Neutrophil (primary cell): Measurements from ENCODE around the gene NUDCD3.

Source experiments
- H3K27ac ChIP-seq: fragments of 200-600 bp; sonication (generic); 2 replicates; pipeline ENCODE4 v1.5.1; 2016; ENCODE audit warnings: mild to moderate bottlenecking, moderate library complexity
- H3K27me3 ChIP-seq: fragments of 200-600 bp; sonication (generic); 2 replicates; pipeline ENCODE4 v1.6.0; 2016; ENCODE audit warnings: mild to moderate bottlenecking
- H3K36me3 ChIP-seq: fragments of 200-600 bp; sonication (generic); 2 replicates; pipeline ENCODE4 v1.5.1; 2017
- H3K4me1 ChIP-seq, 2 experiments: fragments of 200-600 bp in 1 of 2; sonication (generic) in 1 of 2; 1 replicate in 1 of 2; 2 replicates in 1 of 2; pipeline versions ENCODE4 v1.5.1 to v1.6.1; 2013 to 2016; ENCODE audit warnings: low read depth in 1 of 2, low read length in 1 of 2, mild to moderate bottlenecking in 1 of 2, moderate library complexity in 1 of 2; ENCODE audit not compliant: control insufficient read depth in 1 of 2, insufficient read depth in 1 of 2
- H3K4me3 ChIP-seq, 2 experiments: fragments of 200-600 bp in 1 of 2; sonication (generic) in 1 of 2; 1 replicate in 1 of 2; 2 replicates in 1 of 2; pipeline ENCODE4 v1.5.1; 2013 to 2016; ENCODE audit warnings: low read depth in 1 of 2, low read length in 1 of 2, mild to moderate bottlenecking in 1 of 2, moderate library complexity in 1 of 2
- H3K9me3 ChIP-seq: fragments of 200-600 bp; sonication (generic); 2 replicates; pipeline ENCODE4 v1.5.1; 2016
- TF ChIP-seq, protein P1 (sequence below): fragments of 200-600 bp; sonication (generic); IDR thresholded peaks from 2 replicates; pipeline ENCODE4 v1.5.1; 2016; ENCODE audit warnings: antibody characterized with exemption

Gene NUDCD3

DNA sequence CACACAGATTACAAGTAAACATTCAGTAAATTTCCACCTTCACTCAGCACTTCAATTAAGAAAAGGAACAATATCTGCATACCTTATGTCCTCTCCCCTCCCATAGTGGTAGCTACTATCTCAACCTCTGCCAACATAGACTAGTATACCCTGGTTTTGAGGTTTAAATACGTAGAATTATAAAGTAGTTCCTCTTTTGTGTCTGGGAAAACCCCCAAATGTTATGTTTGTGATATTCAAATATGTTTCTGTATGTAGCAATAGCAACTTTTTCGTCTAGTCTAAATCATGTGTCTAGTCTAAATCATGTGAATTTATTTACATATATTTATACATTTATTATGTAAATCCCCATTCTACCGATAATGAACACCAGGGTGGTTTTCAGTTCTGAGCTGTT lies 151.9 kb downstream of the NUDCD3 start:
- H3K9me3 ChIP-seq: no peaks in the 10 kb centered on the region
- no peaks in the 10 kb centered on the region for H3K36me3 ChIP-seq
- H3K27ac ChIP-seq: no peak overlapping the region
- TF ChIP-seq, protein P1, sequence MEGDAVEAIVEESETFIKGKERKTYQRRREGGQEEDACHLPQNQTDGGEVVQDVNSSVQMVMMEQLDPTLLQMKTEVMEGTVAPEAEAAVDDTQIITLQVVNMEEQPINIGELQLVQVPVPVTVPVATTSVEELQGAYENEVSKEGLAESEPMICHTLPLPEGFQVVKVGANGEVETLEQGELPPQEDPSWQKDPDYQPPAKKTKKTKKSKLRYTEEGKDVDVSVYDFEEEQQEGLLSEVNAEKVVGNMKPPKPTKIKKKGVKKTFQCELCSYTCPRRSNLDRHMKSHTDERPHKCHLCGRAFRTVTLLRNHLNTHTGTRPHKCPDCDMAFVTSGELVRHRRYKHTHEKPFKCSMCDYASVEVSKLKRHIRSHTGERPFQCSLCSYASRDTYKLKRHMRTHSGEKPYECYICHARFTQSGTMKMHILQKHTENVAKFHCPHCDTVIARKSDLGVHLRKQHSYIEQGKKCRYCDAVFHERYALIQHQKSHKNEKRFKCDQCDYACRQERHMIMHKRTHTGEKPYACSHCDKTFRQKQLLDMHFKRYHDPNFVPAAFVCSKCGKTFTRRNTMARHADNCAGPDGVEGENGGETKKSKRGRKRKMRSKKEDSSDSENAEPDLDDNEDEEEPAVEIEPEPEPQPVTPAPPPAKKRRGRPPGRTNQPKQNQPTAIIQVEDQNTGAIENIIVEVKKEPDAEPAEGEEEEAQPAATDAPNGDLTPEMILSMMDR: no peak
- H3K4me1 ChIP-seq: no peaks in the 10 kb centered on the region
- H3K27me3 ChIP-seq: no peaks in the 10 kb centered on the region
- no peak overlapping the region for H3K4me3 ChIP-seq

DNA sequence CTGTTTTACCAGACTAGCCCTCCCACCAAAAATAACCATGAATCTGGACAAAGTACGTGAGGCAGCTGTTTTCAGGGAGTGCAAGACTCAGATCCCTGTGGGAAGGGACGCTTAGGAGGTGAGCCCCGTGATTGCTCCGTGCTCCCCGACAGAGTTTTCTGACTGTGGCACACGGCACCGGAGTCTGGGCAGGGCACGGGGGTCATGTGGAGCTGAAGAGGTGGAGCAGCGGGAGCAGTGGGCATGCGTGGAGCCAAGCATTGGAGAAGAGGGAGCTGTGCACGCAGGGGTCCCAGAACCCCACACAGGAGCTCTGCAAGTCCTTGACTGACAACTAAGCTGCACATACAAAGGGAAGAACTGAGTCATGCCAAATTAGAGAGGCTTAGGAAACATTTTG lies 154.0 kb downstream of the NUDCD3 start:
- TF ChIP-seq, protein P1: no peak
- Histone ChIP-seq H3K9me3 (no peaks in the 10 kb centered on the region), H3K4me3 (no peak overlapping the region), H3K36me3 (no peaks in the 10 kb centered on the region), H3K27ac (no peak overlapping the region), H3K27me3 (no peaks in the 10 kb centered on the region), H3K4me1 (no peaks in the 10 kb centered on the region)

DNA sequence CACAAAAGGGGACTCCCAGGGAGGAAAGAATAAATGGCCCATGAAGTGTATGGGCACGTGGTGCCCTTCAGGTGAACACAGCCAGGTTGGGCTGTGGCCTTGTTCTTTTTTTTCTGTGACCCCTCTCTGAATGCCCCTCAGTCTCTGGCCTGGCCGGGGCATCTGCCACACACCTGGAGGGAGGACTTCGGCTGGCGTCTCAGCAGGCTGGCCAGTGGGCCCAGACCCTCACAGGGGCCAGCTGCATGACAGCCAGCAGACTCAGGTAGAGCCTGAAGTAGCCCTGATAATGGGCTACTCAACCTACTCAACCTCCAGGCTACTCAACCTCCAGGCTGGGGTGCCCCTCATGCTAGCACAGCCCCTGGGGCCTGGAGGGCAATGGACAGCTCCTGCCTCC lies 155.3 kb downstream of the NUDCD3 start:
- Histone ChIP-seq H3K27me3 (no peaks in the 10 kb centered on the region), H3K4me1 (no peaks in the 10 kb centered on the region), H3K4me3 (no peak overlapping the region), H3K36me3 (no peaks in the 10 kb centered on the region), H3K27ac (no peak overlapping the region), H3K9me3 (no peaks in the 10 kb centered on the region)
- TF ChIP-seq, protein P1: no peak

DNA sequence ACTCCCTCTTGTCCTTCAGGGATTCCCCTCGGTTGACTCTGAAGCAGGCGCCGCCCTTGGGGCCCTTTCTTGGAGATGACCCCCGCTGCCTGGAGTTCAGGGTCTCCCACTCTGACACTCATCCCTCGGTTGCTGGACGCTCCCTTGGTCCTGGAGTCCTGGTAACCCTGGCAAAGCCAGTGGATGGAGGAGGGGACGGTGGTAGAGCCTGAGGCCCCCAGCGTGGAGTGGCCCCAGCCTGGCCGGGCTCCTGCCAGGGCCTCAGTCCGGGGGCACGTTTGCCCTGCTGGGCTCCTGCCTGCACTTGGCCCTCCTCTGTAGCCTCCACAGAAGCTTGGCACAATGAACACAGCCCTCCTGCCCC lies 155.7 kb downstream of the NUDCD3 start:
- no peaks in the 10 kb centered on the region for H3K4me1 ChIP-seq
- no peaks in the 10 kb centered on the region for H3K36me3 ChIP-seq
- H3K27ac ChIP-seq: no peak overlapping the region
- H3K27me3 ChIP-seq: no peaks in the 10 kb centered on the region
- H3K4me3 ChIP-seq: no peak overlapping the region
- no peaks in the 10 kb centered on the region for H3K9me3 ChIP-seq
- TF ChIP-seq, protein P1: no peak

DNA sequence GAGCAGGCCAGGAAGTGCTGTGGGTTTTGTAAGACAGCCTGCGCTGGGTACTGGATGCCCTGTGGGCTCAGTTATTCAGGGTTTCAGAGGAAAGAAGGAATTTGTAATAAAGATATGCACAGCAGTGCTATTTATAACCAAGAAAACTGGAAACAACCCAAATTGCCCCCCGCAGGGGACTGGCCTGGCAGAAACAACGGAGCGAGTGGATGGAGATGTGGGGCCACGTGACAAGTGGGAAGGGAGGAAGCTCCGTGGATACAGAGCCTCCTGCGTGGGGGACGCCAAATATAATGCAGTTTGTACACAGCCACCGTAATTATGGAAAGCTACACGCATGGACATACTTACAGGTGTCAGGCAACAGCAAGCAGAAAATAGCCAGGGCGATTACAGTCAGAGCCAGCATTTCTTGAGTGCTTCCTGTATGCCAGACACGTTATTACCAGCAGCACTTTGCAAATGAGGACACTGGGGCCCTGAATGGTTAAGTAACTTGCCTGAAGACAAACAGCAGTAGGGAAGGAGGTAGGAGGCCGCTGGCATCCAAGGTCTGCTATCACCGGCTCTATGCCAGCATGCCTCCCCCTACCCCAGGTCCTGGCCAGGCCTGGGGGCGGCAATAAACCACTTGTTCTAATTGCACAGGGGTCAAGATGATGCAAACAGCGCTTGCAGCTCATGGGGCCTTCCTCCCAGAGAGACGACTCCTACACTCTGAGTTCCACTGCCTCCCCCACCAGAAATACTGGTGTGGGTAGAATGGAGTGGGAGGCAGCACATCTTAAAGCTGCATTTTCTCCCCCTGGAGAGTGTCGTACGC lies 156.3 kb downstream of the NUDCD3 start:
- H3K9me3 ChIP-seq: no peaks in the 10 kb centered on the region
- H3K27ac ChIP-seq: no peak overlapping the region
- TF ChIP-seq, protein P1: no peak
- H3K4me1 ChIP-seq: no peaks in the 10 kb centered on the region
- H3K4me3 ChIP-seq: no peak overlapping the region
- H3K36me3 ChIP-seq: no peaks in the 10 kb centered on the region
- no peaks in the 10 kb centered on the region for H3K27me3 ChIP-seq
